Esophagus muscularis mucosa (tissue), 3 donors: ENCODE results near the gene SMIM5.

Experiments used
- CTCF ChIP-seq, 3 experiments: fragments of 200-600 bp in 2 of 3; fragments of 450-650 bp in 1 of 3; sonication (generic) in 2 of 3; IDR thresholded peaks; one replicate each; pipeline ENCODE4 v1.5.1; 2017 to 2019; ENCODE audit warnings: antibody characterized with exemption in 3 of 3, mild to moderate bottlenecking in 2 of 3, moderate library complexity in 1 of 3
- EP300 ChIP-seq: sonication (generic); formaldehyde crosslinking; IDR thresholded peaks from one replicate; pipeline ENCODE4 v1.6.1; 2017; ENCODE audit warnings: antibody characterized with exemption

DNA sequence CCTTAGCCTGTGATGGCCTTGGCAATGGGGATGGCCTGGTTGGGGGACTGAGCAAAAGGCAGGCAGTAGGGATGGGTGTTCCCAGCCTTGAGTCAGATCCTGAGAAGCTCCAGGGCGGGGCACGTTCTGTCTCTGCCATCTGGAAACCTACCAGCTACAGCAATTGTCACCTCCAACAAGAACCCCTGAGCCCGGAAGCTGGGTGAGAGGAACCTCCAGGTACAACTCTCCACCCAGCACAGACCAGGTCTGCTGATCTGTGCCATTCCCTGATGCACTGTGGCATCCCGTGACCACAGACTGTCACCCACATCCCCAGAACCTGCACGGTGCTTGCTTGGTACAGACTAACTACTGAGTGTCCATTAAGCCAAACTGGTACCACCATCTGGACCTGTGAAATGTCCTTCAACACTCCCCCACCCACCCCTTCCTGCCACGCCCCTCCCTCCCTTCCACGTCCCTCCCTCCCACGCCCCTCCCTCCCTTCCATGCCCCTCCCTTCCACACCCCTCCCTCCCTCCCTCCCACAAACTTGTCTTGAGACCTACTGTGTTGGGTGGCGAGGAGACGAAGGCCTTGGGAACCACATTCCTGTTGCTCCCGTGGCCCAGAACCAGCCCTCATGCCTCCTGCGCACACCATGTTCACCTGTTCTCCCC lies 29.1 kb upstream of the SMIM5 start:
- no peak for TF ChIP-seq CTCF (IDR thresholded peaks at IDR 0.05)
- no peak for TF ChIP-seq EP300
